HL-60 (cell line): ENCODE results near the gene NAA50.

ENCODE experiments used
- DNase-seq, 2 experiments: peaks; one replicate each; pipeline ENCODE4 v3.0.0-alpha.2; 2010 to 2020; ENCODE audit warnings: low read depth in 1 of 2, low spot score in 1 of 2
- H3K27ac ChIP-seq: fragments of 250-450 bp; sonication (Bioruptor Pico); replicated peaks from 2 replicates; pipeline ENCODE4 v1.5.1; 2020; ENCODE audit warnings: mild to moderate bottlenecking, moderate library complexity
- H3K27me3 ChIP-seq: fragments of 250-450 bp; sonication (Bioruptor Pico); 2 replicates; pipeline ENCODE4 v1.5.1; 2021; ENCODE audit warnings: mild to moderate bottlenecking, moderate library complexity; ENCODE audit not compliant: insufficient read depth, poor library complexity, severe bottlenecking
- H3K4me3 ChIP-seq: replicated peaks from 2 replicates; pipeline ENCODE4 v1.5.1; 2011; ENCODE audit warnings: mild to moderate bottlenecking, control low read depth, low read length; ENCODE audit not compliant: insufficient read depth
- CTCF ChIP-seq: IDR thresholded peaks from one replicate; pipeline ENCODE4 v1.5.1; 2011; ENCODE audit warnings: low read length, control low read depth, inconsistent platforms; ENCODE audit not compliant: insufficient read depth
- GABPA ChIP-seq: IDR thresholded peaks from 2 replicates; pipeline ENCODE4 v1.6.1; 2012; ENCODE audit warnings: low read depth
- POLR2AphosphoS5 ChIP-seq: IDR thresholded peaks from 2 replicates; pipeline ENCODE4 v1.6.1; 2012; ENCODE audit warnings: low read depth
- REST ChIP-seq: IDR thresholded peaks from 2 replicates; pipeline ENCODE4 v1.6.1; 2012; ENCODE audit warnings: low read depth; ENCODE audit not compliant: insufficient replicate concordance
- SPI1 ChIP-seq: IDR thresholded peaks from 2 replicates; pipeline ENCODE4 v1.6.1; 2012; ENCODE audit warnings: low read depth, mild to moderate bottlenecking, borderline replicate concordance

NAA50 gene

GRCh38 chr3:113773381-113773780, 27.3 kb upstream of the NAA50 start:
- no peak overlapping the region for H3K27ac ChIP-seq
- H3K4me3 ChIP-seq: no peak overlapping the region
- TF ChIP-seq REST: no peak
- TF ChIP-seq CTCF: no peak
- no peak for TF ChIP-seq SPI1
- TF ChIP-seq POLR2AphosphoS5: no peak
- no peak for TF ChIP-seq GABPA
- no peaks in the 10 kb centered on the region for H3K27me3 ChIP-seq
- DNase-seq: no peak

- Histone ChIP-seq H3K27ac (no peak overlapping the region), H3K27me3 (no peaks in the 10 kb centered on the region), H3K4me3 (no peak overlapping the region)
- no peak for DNase-seq
- TF ChIP-seq SPI1: no peak
- TF ChIP-seq GABPA: no peak
- TF ChIP-seq REST: no peak
- no peak for TF ChIP-seq CTCF
- no peak for TF ChIP-seq POLR2AphosphoS5
Observed at GRCh38 chr3:113771993-113772392, 25.9 kb upstream of the NAA50 start.

- Histone ChIP-seq H3K27me3 (no peaks in the 10 kb centered on the region), H3K27ac (no peak overlapping the region), H3K4me3 (no peak overlapping the region)
- no peak for DNase-seq
- TF ChIP-seq REST: no peak
- TF ChIP-seq POLR2AphosphoS5: no peak
- no peak for TF ChIP-seq SPI1
- TF ChIP-seq CTCF: no peak
- no peak for TF ChIP-seq GABPA
Observed at GRCh38 chr3:113769551-113769950, 23.5 kb upstream of the NAA50 start.
